ENCODE data around the gene MRS2.
"Not testable (repeated sequence)": the region's sequence is repeated elsewhere in the genome, so short reads cannot be mapped to it uniquely, and the experiment has no call there.

- not testable (repeated sequence) for TF ChIP-seq CTCF, POLR2AphosphoS5, POLR2A (IDR thresholded peaks at IDR 0.05)
These were observed 11.8 kb downstream of the MRS2 start for GRCh38 chr6:24414531-24414930.

All from breast epithelium (tissue), 3 donors.